Right ventricle myocardium superior (tissue), 1 donor: Measurements from ENCODE around the gene RADX. TPM values are rescaled to one million over a fixed set of nuclear protein-coding genes. Genes with fewer than 3 reads are reported as not detected.

Source experiments
- microRNA-seq: library from miRNA; unstranded; fragments of <30 nt; microRNA quantifications from one replicate; pipeline ENCODE4 v1.2.0, GENCODE V29; 2020
- total RNA-seq: library from RNA; stranded (reverse); fragmentation: NEBNext Ultra II Directional; extraction: Animal tissue kit (Norgen Biotek cat#: 25700); gene quantifications from one replicate; pipeline ENCODE4 v1.2.1, GENCODE V29; 2021
- donor health status: DM: no; HTN: yes; CAD: no; lungs with severe emphysema.

RADX gene
- total RNA-seq, 1 donor from 2014 or later: 0.97 TPM

Small RNA genes within 50 kb of the gene (microRNA-seq; reads per million reads assigned to microRNA genes)
- gene MIR548AN: not detected

Other genes with a start within 250 kb of the RADX start
- gene RNF128, start 114.7 kb downstream of the RADX start, total RNA-seq: 0.13 TPM
- gene TBC1D8B, start 190.7 kb downstream of the RADX start, total RNA-seq: 1.9 TPM